ENCODE measurements around the gene DYSF. TPM values are rescaled to one million over a fixed set of nuclear protein-coding genes. Genes with fewer than 3 reads are reported as not detected.

Gene DYSF
- polyA plus RNA-seq, 1 of the 3 experiments (the other 2 are of a cell fraction): 0.10 TPM

DNA sequence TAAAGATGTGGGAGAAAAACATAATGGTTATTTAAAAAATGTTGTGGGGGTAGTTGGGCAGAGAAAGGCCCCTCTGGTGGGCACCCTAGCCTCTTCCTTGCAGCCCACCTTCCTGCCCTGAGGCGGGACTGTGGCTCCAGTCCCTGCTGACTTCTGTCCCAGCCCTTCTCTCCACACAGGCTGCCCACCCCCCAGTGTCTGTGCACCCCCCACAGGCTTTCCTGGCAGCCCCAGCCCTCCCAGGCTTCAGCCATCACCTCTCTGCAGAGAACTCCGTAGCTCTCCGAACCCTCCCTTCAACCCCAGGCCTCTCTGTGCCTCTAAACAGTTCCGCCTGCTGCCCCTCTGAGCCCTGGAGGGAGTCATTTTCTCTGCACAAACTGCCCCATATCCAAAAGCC lies 75.4 kb downstream of the DYSF start:
- H3K4me3 ChIP-seq (ENCODE audit: low read depth in 2 of 2, low read length in 1 of 2): no peak overlapping the region
- no peak overlapping the region for H3K4me2 ChIP-seq
- POLR2A ChIA-PET: interaction anchor here (0.6 kb wide), 1 partner anchor 1036 kb away, joined by 5 read pairs; no protein-coding TSS in a partner anchor
- H3K27ac ChIP-seq (ENCODE audit: low read depth in 2 of 2, low read length in 1 of 2): no peak overlapping the region
- no peaks in the 10 kb centered on the region for H3F3A ChIP-seq (replicated peaks; ENCODE audit: insufficient read depth)
- DNase-seq: no peak
- no peak overlapping the region for H3K9ac ChIP-seq
- H4K20me1 ChIP-seq (ENCODE audit: insufficient read depth): no peaks in the 10 kb centered on the region
- no peaks in the 10 kb centered on the region for H3K4me1 ChIP-seq (ENCODE audit: control insufficient read depth in 1 of 2, insufficient read depth in 2 of 2, low read depth in 1 of 2, low read length in 1 of 2)
- H3K27me3 ChIP-seq (ENCODE audit: insufficient read depth): peaks cover 19% of the 10 kb centered on the region; the same call in 1 of the 2 replicates
- WGBS (ENCODE audit: low lambda C conversion rate): 47% methylated on average over 4 of the region's 4 CpGs
- H3K36me3 ChIP-seq (replicated peaks in 1 of 2; ENCODE audit: control insufficient read depth in 1 of 2, insufficient read depth in 2 of 2, low read length in 1 of 2): no peaks in the 10 kb centered on the region
- no peaks in the 10 kb centered on the region for H3K9me3 ChIP-seq
- H3K79me2 ChIP-seq (ENCODE audit: insufficient read depth): no peaks in the 10 kb centered on the region
- no peak overlapping the region for H2AFZ ChIP-seq (ENCODE audit: low read depth)
- TF ChIP-seq SMC3 (IDR thresholded peaks at IDR 0.05; ENCODE audit: low read depth, low read length) (no peak), NRF1 (IDR thresholded peaks at IDR 0.05; ENCODE audit: low read depth, low read length) (no peak), NFIC (IDR thresholded peaks at IDR 0.05; ENCODE audit: borderline replicate concordance) (no peak), JUND (IDR thresholded peaks at IDR 0.05) (no peak), TCF12 (IDR thresholded peaks at IDR 0.05) (no peak), FOXJ3 (CRISPR knock-in tag; IDR thresholded peaks at IDR 0.05) (no peak), MXI1 (IDR thresholded peaks at IDR 0.05; ENCODE audit: low read depth, low read length) (no peak), POLR2AphosphoS5 (IDR thresholded peaks at IDR 0.05; ENCODE audit: low read depth, low read length) (no peak)
- TF ChIP-seq, protein P1, sequence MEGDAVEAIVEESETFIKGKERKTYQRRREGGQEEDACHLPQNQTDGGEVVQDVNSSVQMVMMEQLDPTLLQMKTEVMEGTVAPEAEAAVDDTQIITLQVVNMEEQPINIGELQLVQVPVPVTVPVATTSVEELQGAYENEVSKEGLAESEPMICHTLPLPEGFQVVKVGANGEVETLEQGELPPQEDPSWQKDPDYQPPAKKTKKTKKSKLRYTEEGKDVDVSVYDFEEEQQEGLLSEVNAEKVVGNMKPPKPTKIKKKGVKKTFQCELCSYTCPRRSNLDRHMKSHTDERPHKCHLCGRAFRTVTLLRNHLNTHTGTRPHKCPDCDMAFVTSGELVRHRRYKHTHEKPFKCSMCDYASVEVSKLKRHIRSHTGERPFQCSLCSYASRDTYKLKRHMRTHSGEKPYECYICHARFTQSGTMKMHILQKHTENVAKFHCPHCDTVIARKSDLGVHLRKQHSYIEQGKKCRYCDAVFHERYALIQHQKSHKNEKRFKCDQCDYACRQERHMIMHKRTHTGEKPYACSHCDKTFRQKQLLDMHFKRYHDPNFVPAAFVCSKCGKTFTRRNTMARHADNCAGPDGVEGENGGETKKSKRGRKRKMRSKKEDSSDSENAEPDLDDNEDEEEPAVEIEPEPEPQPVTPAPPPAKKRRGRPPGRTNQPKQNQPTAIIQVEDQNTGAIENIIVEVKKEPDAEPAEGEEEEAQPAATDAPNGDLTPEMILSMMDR (IDR thresholded peaks at IDR 0.05): no peak
- TF ChIP-seq, protein P2, sequence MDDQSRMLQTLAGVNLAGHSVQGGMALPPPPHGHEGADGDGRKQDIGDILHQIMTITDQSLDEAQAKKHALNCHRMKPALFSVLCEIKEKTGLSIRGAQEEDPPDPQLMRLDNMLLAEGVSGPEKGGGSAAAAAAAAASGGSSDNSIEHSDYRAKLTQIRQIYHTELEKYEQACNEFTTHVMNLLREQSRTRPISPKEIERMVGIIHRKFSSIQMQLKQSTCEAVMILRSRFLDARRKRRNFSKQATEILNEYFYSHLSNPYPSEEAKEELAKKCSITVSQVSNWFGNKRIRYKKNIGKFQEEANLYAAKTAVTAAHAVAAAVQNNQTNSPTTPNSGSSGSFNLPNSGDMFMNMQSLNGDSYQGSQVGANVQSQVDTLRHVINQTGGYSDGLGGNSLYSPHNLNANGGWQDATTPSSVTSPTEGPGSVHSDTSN (IDR thresholded peaks at IDR 0.05): no peak
- TF ChIP-seq, protein P3, sequence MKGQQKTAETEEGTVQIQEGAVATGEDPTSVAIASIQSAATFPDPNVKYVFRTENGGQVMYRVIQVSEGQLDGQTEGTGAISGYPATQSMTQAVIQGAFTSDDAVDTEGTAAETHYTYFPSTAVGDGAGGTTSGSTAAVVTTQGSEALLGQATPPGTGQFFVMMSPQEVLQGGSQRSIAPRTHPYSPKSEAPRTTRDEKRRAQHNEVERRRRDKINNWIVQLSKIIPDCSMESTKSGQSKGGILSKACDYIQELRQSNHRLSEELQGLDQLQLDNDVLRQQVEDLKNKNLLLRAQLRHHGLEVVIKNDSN (IDR thresholded peaks at IDR 0.05; ENCODE audit: borderline replicate concordance, low read depth): no peak
- CTCF ChIA-PET: interaction anchor here (0.7 to 1.9 kb wide), 10 partner anchors 12 to 1217 kb away, joined by 3 to 6 read pairs (median 3); no protein-coding TSS in a partner anchor
- H3K9me2 ChIP-seq: no peaks in the 10 kb centered on the region

DNA sequence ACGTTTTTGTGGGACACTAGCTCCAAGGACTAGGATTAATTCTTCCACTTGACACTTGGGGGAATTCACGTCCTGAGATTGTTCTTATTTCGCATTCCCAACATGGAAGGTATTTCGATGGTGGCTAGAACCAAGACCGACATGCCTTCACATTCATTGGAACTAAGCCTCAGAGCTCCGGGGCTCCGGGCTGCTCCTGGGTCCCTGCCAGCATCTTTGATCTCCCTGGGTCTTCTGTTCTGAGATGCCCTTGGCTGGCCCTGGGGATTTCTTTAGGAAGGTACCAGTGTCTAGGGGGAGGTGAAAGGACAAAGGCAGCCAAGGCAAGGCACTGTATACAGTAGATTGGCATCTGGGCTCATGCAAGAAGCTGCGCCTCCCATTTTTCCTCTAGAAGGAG lies 76.8 kb downstream of the DYSF start:
- POLR2A ChIA-PET: no interaction called here
- Histone ChIP-seq H3F3A (replicated peaks; ENCODE audit: insufficient read depth) (no peaks in the 10 kb centered on the region), H3K27me3 (ENCODE audit: insufficient read depth) (peaks cover 11% of the 10 kb centered on the region; the same call in 1 of the 2 replicates), H3K9me3 (no peaks in the 10 kb centered on the region), H3K9me2 (no peaks in the 10 kb centered on the region), H3K4me1 (ENCODE audit: control insufficient read depth in 1 of 2, insufficient read depth in 2 of 2, low read depth in 1 of 2, low read length in 1 of 2) (no peaks in the 10 kb centered on the region), H3K27ac (ENCODE audit: low read depth in 2 of 2, low read length in 1 of 2) (no peak overlapping the region), H3K4me3 (ENCODE audit: low read depth in 2 of 2, low read length in 1 of 2) (no peak overlapping the region; a peak in 1 of 4 replicates), H3K4me2 (no peak overlapping the region), H4K20me1 (ENCODE audit: insufficient read depth) (no peaks in the 10 kb centered on the region), H3K79me2 (ENCODE audit: insufficient read depth) (no peaks in the 10 kb centered on the region), H3K36me3 (replicated peaks in 1 of 2; ENCODE audit: control insufficient read depth in 1 of 2, insufficient read depth in 2 of 2, low read length in 1 of 2) (no peaks in the 10 kb centered on the region), H3K9ac (no peak overlapping the region), H2AFZ (ENCODE audit: low read depth) (no peak overlapping the region)
- CTCF ChIA-PET: interaction anchor here (0.6 to 1.9 kb wide), 23 partner anchors 9 to 1358 kb away, joined by 3 to 13 read pairs (median 3); no protein-coding TSS in a partner anchor
- no peak for DNase-seq
- 60% methylated on average over 8 of the region's 8 CpGs for WGBS (ENCODE audit: low lambda C conversion rate)
- no peak for TF ChIP-seq FOXM1 (IDR thresholded peaks at IDR 0.05; ENCODE audit: low read depth)
- TF ChIP-seq MEF2A (IDR thresholded peaks at IDR 0.05; ENCODE audit: borderline replicate concordance, low read depth): no peak
- TF ChIP-seq CHD2 (IDR thresholded peaks at IDR 0.05; ENCODE audit: low read length, partially characterized antibody): no peak
- no peak for TF ChIP-seq SMC3 (IDR thresholded peaks at IDR 0.05; ENCODE audit: low read depth, low read length)
- no peak for TF ChIP-seq GATA2 (CRISPR knock-in tag; IDR thresholded peaks at IDR 0.05)
- TF ChIP-seq, protein P4, sequence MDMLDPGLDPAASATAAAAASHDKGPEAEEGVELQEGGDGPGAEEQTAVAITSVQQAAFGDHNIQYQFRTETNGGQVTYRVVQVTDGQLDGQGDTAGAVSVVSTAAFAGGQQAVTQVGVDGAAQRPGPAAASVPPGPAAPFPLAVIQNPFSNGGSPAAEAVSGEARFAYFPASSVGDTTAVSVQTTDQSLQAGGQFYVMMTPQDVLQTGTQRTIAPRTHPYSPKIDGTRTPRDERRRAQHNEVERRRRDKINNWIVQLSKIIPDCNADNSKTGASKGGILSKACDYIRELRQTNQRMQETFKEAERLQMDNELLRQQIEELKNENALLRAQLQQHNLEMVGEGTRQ (IDR thresholded peaks at IDR 0.05; ENCODE audit: borderline replicate concordance, low read depth, low read length): no peak
- no peak for TF ChIP-seq TEAD4 (IDR thresholded peaks at IDR 0.05; ENCODE audit: borderline replicate concordance, insufficient read depth)
- TF ChIP-seq, protein P2 (IDR thresholded peaks at IDR 0.05): no peak
- TF ChIP-seq, protein P5, sequence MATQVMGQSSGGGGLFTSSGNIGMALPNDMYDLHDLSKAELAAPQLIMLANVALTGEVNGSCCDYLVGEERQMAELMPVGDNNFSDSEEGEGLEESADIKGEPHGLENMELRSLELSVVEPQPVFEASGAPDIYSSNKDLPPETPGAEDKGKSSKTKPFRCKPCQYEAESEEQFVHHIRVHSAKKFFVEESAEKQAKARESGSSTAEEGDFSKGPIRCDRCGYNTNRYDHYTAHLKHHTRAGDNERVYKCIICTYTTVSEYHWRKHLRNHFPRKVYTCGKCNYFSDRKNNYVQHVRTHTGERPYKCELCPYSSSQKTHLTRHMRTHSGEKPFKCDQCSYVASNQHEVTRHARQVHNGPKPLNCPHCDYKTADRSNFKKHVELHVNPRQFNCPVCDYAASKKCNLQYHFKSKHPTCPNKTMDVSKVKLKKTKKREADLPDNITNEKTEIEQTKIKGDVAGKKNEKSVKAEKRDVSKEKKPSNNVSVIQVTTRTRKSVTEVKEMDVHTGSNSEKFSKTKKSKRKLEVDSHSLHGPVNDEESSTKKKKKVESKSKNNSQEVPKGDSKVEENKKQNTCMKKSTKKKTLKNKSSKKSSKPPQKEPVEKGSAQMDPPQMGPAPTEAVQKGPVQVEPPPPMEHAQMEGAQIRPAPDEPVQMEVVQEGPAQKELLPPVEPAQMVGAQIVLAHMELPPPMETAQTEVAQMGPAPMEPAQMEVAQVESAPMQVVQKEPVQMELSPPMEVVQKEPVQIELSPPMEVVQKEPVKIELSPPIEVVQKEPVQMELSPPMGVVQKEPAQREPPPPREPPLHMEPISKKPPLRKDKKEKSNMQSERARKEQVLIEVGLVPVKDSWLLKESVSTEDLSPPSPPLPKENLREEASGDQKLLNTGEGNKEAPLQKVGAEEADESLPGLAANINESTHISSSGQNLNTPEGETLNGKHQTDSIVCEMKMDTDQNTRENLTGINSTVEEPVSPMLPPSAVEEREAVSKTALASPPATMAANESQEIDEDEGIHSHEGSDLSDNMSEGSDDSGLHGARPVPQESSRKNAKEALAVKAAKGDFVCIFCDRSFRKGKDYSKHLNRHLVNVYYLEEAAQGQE (IDR thresholded peaks at IDR 0.05; ENCODE audit: low read depth, low read length): no peak
